H9 (cell line): ENCODE data around the gene HAGH. TPM values are rescaled to one million over a fixed set of nuclear protein-coding genes. Genes with fewer than 3 reads are reported as not detected.

Source experiments
- DNase-seq: peaks from one replicate; pipeline ENCODE4 v3.0.0-alpha.2; 2017
- H2AFZ ChIP-seq: one replicate; pipeline ENCODE4 v1.6.1; 2013; ENCODE audit warnings: mild to moderate bottlenecking, low read length, control low read depth, moderate library complexity
- H2AK5ac ChIP-seq: 2 replicates; pipeline ENCODE4 v1.6.1; 2013; ENCODE audit warnings: low read length, control low read depth, mixed read lengths; ENCODE audit not compliant: insufficient read length
- H2BK120ac ChIP-seq: one replicate; pipeline ENCODE4 v1.6.1; 2013; ENCODE audit warnings: low read depth, mild to moderate bottlenecking, low read length, control low read depth, inconsistent platforms; ENCODE audit not compliant: poor library complexity, severe bottlenecking
- H2BK12ac ChIP-seq: 2 replicates; pipeline ENCODE4 v1.6.1; 2013; ENCODE audit warnings: low read length, control low read depth, mixed read lengths, low read depth; ENCODE audit not compliant: insufficient read length
- H2BK15ac ChIP-seq: 2 replicates; pipeline ENCODE4 v1.6.1; 2013; ENCODE audit warnings: low read depth, low read length, control low read depth
- H2BK20ac ChIP-seq: one replicate; pipeline ENCODE4 v1.6.1; 2013; ENCODE audit warnings: low read depth, mild to moderate bottlenecking, low read length, control low read depth, inconsistent platforms; ENCODE audit not compliant: poor library complexity, severe bottlenecking
- H2BK5ac ChIP-seq: 2 replicates; pipeline ENCODE4 v1.6.1; 2013; ENCODE audit warnings: low read length, control low read depth, mixed read lengths; ENCODE audit not compliant: insufficient read length
- H3K14ac ChIP-seq: 2 replicates; pipeline ENCODE4 v1.6.1; 2013; ENCODE audit warnings: low read length, control low read depth; ENCODE audit not compliant: insufficient read depth
- H3K18ac ChIP-seq: 2 replicates; pipeline ENCODE4 v1.6.1; 2013; ENCODE audit warnings: low read depth, mild to moderate bottlenecking, mixed read lengths, low read length, control low read depth; ENCODE audit not compliant: insufficient read length
- H3K23ac ChIP-seq: 2 replicates; pipeline ENCODE4 v1.6.1; 2013; ENCODE audit warnings: low read length, control low read depth, mixed read lengths, low read depth; ENCODE audit not compliant: insufficient read length
- H3K23me2 ChIP-seq: 2 replicates; pipeline ENCODE4 v1.6.1; 2013; ENCODE audit warnings: low read depth, mild to moderate bottlenecking, mixed read lengths, low read length, control low read depth; ENCODE audit not compliant: insufficient read length, poor library complexity, severe bottlenecking
- H3K27ac ChIP-seq: 2 replicates; pipeline ENCODE4 v1.5.1; 2013; ENCODE audit warnings: low read length, control low read depth, mixed read lengths, low read depth; ENCODE audit not compliant: insufficient read length
- H3K27me3 ChIP-seq: 2 replicates; pipeline ENCODE4 v1.6.1; 2013; ENCODE audit warnings: low read length, control low read depth, inconsistent platforms; ENCODE audit not compliant: insufficient read depth
- H3K4ac ChIP-seq: 2 replicates; pipeline ENCODE4 v1.6.1; 2013; ENCODE audit warnings: low read depth, mild to moderate bottlenecking, control low read depth, inconsistent platforms, low read length, moderate library complexity
- H3K4me1 ChIP-seq: 2 replicates; pipeline ENCODE4 v1.6.1; 2013; ENCODE audit warnings: low read length, control low read depth, inconsistent platforms; ENCODE audit not compliant: insufficient read depth
- H3K4me2 ChIP-seq: 2 replicates; pipeline ENCODE4 v1.6.1; 2013; ENCODE audit warnings: low read length, control low read depth, mixed read lengths; ENCODE audit not compliant: insufficient read length, insufficient read depth
- H3K56ac ChIP-seq: 2 replicates; pipeline ENCODE4 v1.6.1; 2013; ENCODE audit warnings: low read depth, mild to moderate bottlenecking, mixed read lengths, low read length, control low read depth; ENCODE audit not compliant: insufficient read length
- H3K79me1 ChIP-seq: 2 replicates; pipeline ENCODE4 v1.6.1; 2013; ENCODE audit warnings: low read depth, mild to moderate bottlenecking, moderate library complexity, low read length, control low read depth, inconsistent platforms; ENCODE audit not compliant: insufficient read depth, poor library complexity, severe bottlenecking
- H3K79me2 ChIP-seq: 2 replicates; pipeline ENCODE4 v1.6.1; 2013; ENCODE audit warnings: low read length, control low read depth, inconsistent platforms; ENCODE audit not compliant: insufficient read depth
- H3K9ac ChIP-seq: 2 replicates; pipeline ENCODE4 v1.6.1; 2013; ENCODE audit warnings: low read length, control low read depth, mixed read lengths; ENCODE audit not compliant: insufficient read length; ENCODE audit errors: extremely low read depth
- H3K9me3 ChIP-seq: one replicate; pipeline ENCODE4 v1.6.1; 2013; ENCODE audit warnings: low read depth, low read length, inconsistent platforms; ENCODE audit not compliant: control insufficient read depth
- H3T11ph ChIP-seq: one replicate; pipeline ENCODE4 v1.6.1; 2013; ENCODE audit warnings: mild to moderate bottlenecking, low read length, control low read depth, inconsistent platforms
- H4K20me1 ChIP-seq: one replicate; pipeline ENCODE4 v1.6.1; 2013; ENCODE audit not compliant: control insufficient read depth, insufficient read length, insufficient read depth
- H4K5ac ChIP-seq: 2 replicates; pipeline ENCODE4 v1.6.1; 2013; ENCODE audit warnings: low read depth, mild to moderate bottlenecking, mixed read lengths, low read length, control low read depth; ENCODE audit not compliant: insufficient read length
- H4K8ac ChIP-seq: replicated peaks from 2 replicates; pipeline ENCODE4 v1.6.1; 2013; ENCODE audit warnings: low read length, control low read depth, mixed read lengths, low read depth; ENCODE audit not compliant: insufficient read length
- H4K91ac ChIP-seq: 2 replicates; pipeline ENCODE4 v1.6.1; 2013; ENCODE audit warnings: low read depth, mild to moderate bottlenecking, moderate library complexity, mixed read lengths, low read length, control low read depth; ENCODE audit not compliant: insufficient read length
- H3K27ac Mint-ChIP-seq, 3 experiments: 2 replicates in 2 of 3; 3 replicates in 1 of 3; pipeline ENCODE4 v1.8.0; 2020 to 2021; ENCODE audit warnings: mixed read lengths in 3 of 3, mild to moderate bottlenecking in 1 of 3, moderate library complexity in 1 of 3
- H3K27me3 Mint-ChIP-seq: 2 replicates; pipeline ENCODE4 v1.8.0; 2021; ENCODE audit warnings: low read depth, mild to moderate bottlenecking, moderate library complexity, mixed read lengths
- H3K36me3 Mint-ChIP-seq, 3 experiments: 2 replicates in 2 of 3; 3 replicates in 1 of 3; pipeline ENCODE4 v1.8.0; 2020 to 2021; ENCODE audit warnings: low read depth in 3 of 3, mixed read lengths in 3 of 3; ENCODE audit not compliant: insufficient read depth in 1 of 3
- H3K4me1 Mint-ChIP-seq, 2 experiments: 2 replicates each; pipeline ENCODE4 v1.8.0; 2020; ENCODE audit warnings: mixed read lengths in 2 of 2
- H3K4me3 Mint-ChIP-seq, 2 experiments: 2 replicates in 1 of 2; 3 replicates in 1 of 2; pipeline ENCODE4 v1.8.0; 2020 to 2021; ENCODE audit warnings: mild to moderate bottlenecking in 2 of 2, mixed read lengths in 2 of 2, moderate library complexity in 1 of 2
- H3K9me3 Mint-ChIP-seq, 2 experiments: 2 replicates in 1 of 2; 3 replicates in 1 of 2; pipeline ENCODE4 v1.8.0; 2020; ENCODE audit warnings: mild to moderate bottlenecking in 2 of 2, mixed read lengths in 2 of 2, moderate library complexity in 1 of 2
- WGBS: extraction: QIAGEN DNeasy Blood & Tissue Kit; methylation state at CpG from one replicate; pipeline ENCODE4 v1.1.7; 2013; ENCODE audit warnings: missing lambda C conversion rate, low lambda C conversion rate, mixed read lengths; ENCODE audit not compliant: insufficient read length; ENCODE audit errors: extremely low coverage; 5-methylcytosine and 5-hydroxymethylcytosine counted together
- total RNA-seq: library from RNA; stranded (reverse); gene quantifications from 2 replicates; pipeline ENCODE4 v1.2.1, GENCODE V29; 2021
- TF ChIP-seq, protein P1 (sequence below): fragments of 200-600 bp; sonication (generic); conservative IDR thresholded peaks from 3 replicates; pipeline ENCODE4 v1.8.0; 2021; ENCODE audit warnings: antibody characterized with exemption, mild to moderate bottlenecking

Gene HAGH
- total RNA-seq, 1 experiment from 2014 or later = 30.0 TPM

DNA sequence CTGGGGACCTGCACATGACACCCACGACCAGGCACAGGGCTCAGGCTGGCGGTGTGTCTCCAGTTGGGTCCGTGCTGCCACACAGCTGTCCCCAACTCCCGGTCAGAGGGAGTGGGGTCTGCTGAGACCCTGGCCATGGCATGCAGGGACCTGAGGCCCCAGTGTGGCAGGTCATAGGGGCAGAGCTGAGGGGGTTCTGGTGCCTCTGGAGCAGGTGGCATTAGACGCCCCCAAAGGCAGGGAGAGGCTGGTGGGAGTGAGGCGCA lies 39.6 kb downstream of the HAGH start:
- Histone ChIP-seq H3K23ac (no peak overlapping the region), H3K4me1 (no peaks in the 10 kb centered on the region; the same call in 1 of the 2 replicates), H3K27me3 (no peaks in the 10 kb centered on the region), H4K8ac (no peak overlapping the region), H2AK5ac (no peak overlapping the region), H3T11ph (no peak overlapping the region), H3K79me2 (peaks cover 8% of the 10 kb centered on the region; the same call in 1 of the 2 replicates), H3K14ac (no peak overlapping the region), H3K56ac (no peak overlapping the region), H3K4me2 (no peak overlapping the region), H3K9ac (no peak overlapping the region), H2BK5ac (no peak overlapping the region), H3K9me3 (no peaks in the 10 kb centered on the region), H2BK15ac (no peak overlapping the region), H3K18ac (no peak overlapping the region), H4K5ac (no peak overlapping the region), H3K23me2 (no peaks in the 10 kb centered on the region), H2BK120ac (no peak overlapping the region), H2BK12ac (no peak overlapping the region), H4K91ac (no peak overlapping the region), H4K20me1 (no peaks in the 10 kb centered on the region), H3K4ac (no peak overlapping the region), H3K79me1 (peaks cover 5% of the 10 kb centered on the region), H2BK20ac (no peak overlapping the region), H3K27ac (no peak overlapping the region), H2AFZ (no peak overlapping the region)
- Mint-ChIP-seq H3K36me3 (peaks cover 5 to 17% (median 15%) of the 10 kb centered on the region in 3 experiments; a peak in 6 of 7 replicates), H3K27ac (no peak overlapping the region), H3K4me3 (no peak overlapping the region), H3K4me1 (peaks cover 0 to 6% of the 10 kb centered on the region in 2 experiments; a peak in 1 of 4 replicates), H3K27me3 (no peaks in the 10 kb centered on the region), H3K9me3 (no peaks in the 10 kb centered on the region)
- no CpG with 5 or more reads among the region's 6 CpGs for WGBS
- TF ChIP-seq, protein P1, sequence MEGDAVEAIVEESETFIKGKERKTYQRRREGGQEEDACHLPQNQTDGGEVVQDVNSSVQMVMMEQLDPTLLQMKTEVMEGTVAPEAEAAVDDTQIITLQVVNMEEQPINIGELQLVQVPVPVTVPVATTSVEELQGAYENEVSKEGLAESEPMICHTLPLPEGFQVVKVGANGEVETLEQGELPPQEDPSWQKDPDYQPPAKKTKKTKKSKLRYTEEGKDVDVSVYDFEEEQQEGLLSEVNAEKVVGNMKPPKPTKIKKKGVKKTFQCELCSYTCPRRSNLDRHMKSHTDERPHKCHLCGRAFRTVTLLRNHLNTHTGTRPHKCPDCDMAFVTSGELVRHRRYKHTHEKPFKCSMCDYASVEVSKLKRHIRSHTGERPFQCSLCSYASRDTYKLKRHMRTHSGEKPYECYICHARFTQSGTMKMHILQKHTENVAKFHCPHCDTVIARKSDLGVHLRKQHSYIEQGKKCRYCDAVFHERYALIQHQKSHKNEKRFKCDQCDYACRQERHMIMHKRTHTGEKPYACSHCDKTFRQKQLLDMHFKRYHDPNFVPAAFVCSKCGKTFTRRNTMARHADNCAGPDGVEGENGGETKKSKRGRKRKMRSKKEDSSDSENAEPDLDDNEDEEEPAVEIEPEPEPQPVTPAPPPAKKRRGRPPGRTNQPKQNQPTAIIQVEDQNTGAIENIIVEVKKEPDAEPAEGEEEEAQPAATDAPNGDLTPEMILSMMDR = no peak
- DNase-seq = no peak
